Mesothelial cell of epicardium (in vitro differentiated cells): ENCODE measurements around the gene SIRPD. TPM values are rescaled to one million over a fixed set of nuclear protein-coding genes. Genes with fewer than 3 reads are reported as not detected.

Experiments
- DNase-seq, 2 experiments: peaks; one replicate each; pipeline ENCODE4 v3.0.0; 2021; ENCODE audit warnings: low spot score in 2 of 2; ENCODE audit not compliant: unreplicated experiment in 2 of 2
- H3K27ac Mint-ChIP-seq: 2 replicates; pipeline ENCODE4 v1.8.0; 2021; ENCODE audit warnings: mixed read lengths
- H3K27me3 Mint-ChIP-seq: 2 replicates; pipeline ENCODE4 v1.8.0; 2021; ENCODE audit warnings: low read depth, mixed read lengths
- H3K36me3 Mint-ChIP-seq: 2 replicates; pipeline ENCODE4 v1.8.0; 2021; ENCODE audit warnings: mixed read lengths
- H3K4me1 Mint-ChIP-seq: 2 replicates; pipeline ENCODE4 v1.8.0; 2021; ENCODE audit warnings: mixed read lengths
- H3K4me3 Mint-ChIP-seq: 2 replicates; pipeline ENCODE4 v1.8.0; 2021; ENCODE audit warnings: mild to moderate bottlenecking, moderate library complexity, mixed read lengths
- H3K9me3 Mint-ChIP-seq: 2 replicates; pipeline ENCODE4 v1.8.0; 2021; ENCODE audit warnings: mixed read lengths
- total RNA-seq: library from RNA; stranded (reverse); gene quantifications from 3 replicates; pipeline ENCODE4 v1.2.1, GENCODE V29; 2021
- TF ChIP-seq, protein P1 (sequence below): fragments of 200-600 bp; sonication (generic); IDR thresholded peaks from one replicate; pipeline ENCODE4 v1.5.0; 2021; ENCODE audit warnings: antibody characterized with exemption; ENCODE audit not compliant: unreplicated experiment

The SIRPD gene
- total RNA-seq, 1 donor from 2014 or later: not detected

- Mint-ChIP-seq H3K27me3 (peaks cover 76% of the 10 kb centered on the region), H3K4me1 (no peaks in the 10 kb centered on the region), H3K27ac (no peak overlapping the region), H3K9me3 (no peaks in the 10 kb centered on the region), H3K36me3 (no peaks in the 10 kb centered on the region), H3K4me3 (no peak overlapping the region)
- TF ChIP-seq, protein P1, sequence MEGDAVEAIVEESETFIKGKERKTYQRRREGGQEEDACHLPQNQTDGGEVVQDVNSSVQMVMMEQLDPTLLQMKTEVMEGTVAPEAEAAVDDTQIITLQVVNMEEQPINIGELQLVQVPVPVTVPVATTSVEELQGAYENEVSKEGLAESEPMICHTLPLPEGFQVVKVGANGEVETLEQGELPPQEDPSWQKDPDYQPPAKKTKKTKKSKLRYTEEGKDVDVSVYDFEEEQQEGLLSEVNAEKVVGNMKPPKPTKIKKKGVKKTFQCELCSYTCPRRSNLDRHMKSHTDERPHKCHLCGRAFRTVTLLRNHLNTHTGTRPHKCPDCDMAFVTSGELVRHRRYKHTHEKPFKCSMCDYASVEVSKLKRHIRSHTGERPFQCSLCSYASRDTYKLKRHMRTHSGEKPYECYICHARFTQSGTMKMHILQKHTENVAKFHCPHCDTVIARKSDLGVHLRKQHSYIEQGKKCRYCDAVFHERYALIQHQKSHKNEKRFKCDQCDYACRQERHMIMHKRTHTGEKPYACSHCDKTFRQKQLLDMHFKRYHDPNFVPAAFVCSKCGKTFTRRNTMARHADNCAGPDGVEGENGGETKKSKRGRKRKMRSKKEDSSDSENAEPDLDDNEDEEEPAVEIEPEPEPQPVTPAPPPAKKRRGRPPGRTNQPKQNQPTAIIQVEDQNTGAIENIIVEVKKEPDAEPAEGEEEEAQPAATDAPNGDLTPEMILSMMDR: no peak
- DNase-seq: no peak
These were observed 48.3 kb downstream of the SIRPD start for GRCh38 chr20:1509237-1509636.

GRCh38 chr20:1508574-1508973 lies 48.9 kb downstream of the SIRPD start:
- TF ChIP-seq, protein P1: no peak
- H3K27me3 Mint-ChIP-seq: peaks cover 72% of the 10 kb centered on the region
- no peak overlapping the region for H3K4me3 Mint-ChIP-seq
- DNase-seq: no peak
- no peak overlapping the region for H3K27ac Mint-ChIP-seq
- no peaks in the 10 kb centered on the region for H3K36me3 Mint-ChIP-seq
- H3K9me3 Mint-ChIP-seq: peaks cover under 1% of the 10 kb centered on the region
- H3K4me1 Mint-ChIP-seq: no peaks in the 10 kb centered on the region

- Mint-ChIP-seq H3K27me3 (peaks cover 68% of the 10 kb centered on the region), H3K9me3 (peaks cover 11% of the 10 kb centered on the region), H3K27ac (no peak overlapping the region), H3K4me1 (no peaks in the 10 kb centered on the region), H3K4me3 (no peak overlapping the region), H3K36me3 (no peaks in the 10 kb centered on the region)
- no peak for DNase-seq
- TF ChIP-seq, protein P1: no peak
These were observed 50.2 kb downstream of the SIRPD start for GRCh38 chr20:1507276-1507675.

GRCh38 chr20:1505871-1506270 lies 51.6 kb downstream of the SIRPD start:
- Mint-ChIP-seq H3K27ac (no peak overlapping the region), H3K36me3 (no peaks in the 10 kb centered on the region), H3K4me3 (no peak overlapping the region), H3K4me1 (no peaks in the 10 kb centered on the region), H3K9me3 (peaks cover 20% of the 10 kb centered on the region), H3K27me3 (peaks cover 54% of the 10 kb centered on the region)
- TF ChIP-seq, protein P1: no peak
- no peak for DNase-seq

GRCh38 chr20:1505361-1505760 lies 52.1 kb downstream of the SIRPD start:
- Mint-ChIP-seq H3K9me3 (peaks cover 22% of the 10 kb centered on the region), H3K4me3 (no peak overlapping the region), H3K36me3 (no peaks in the 10 kb centered on the region), H3K27ac (no peak overlapping the region), H3K4me1 (peaks cover 3% of the 10 kb centered on the region), H3K27me3 (peaks cover 51% of the 10 kb centered on the region)
- TF ChIP-seq, protein P1: no peak
- no peak for DNase-seq
